SU-DHL-6 (cell line): ENCODE data around the gene SH3RF3.

Experiments used
- EZH2phosphoT487 ChIP-seq: fragments of 200-600 bp; sonication (generic), shearing (Covaris generic); conservative IDR thresholded peaks from 2 replicates; pipeline ENCODE4 v1.6.1; 2018; ENCODE audit warnings: mild to moderate bottlenecking, antibody characterized with exemption, low read length, moderate library complexity, mixed read lengths
- TF ChIP-seq, protein P1 (sequence below): fragments of 200-600 bp; sonication (generic); IDR thresholded peaks from one replicate; pipeline ENCODE4 v1.5.1; 2017; ENCODE audit warnings: antibody characterized with exemption, mild to moderate bottlenecking, low read length, moderate library complexity; ENCODE audit not compliant: insufficient read depth, poor library complexity, severe bottlenecking

DNA sequence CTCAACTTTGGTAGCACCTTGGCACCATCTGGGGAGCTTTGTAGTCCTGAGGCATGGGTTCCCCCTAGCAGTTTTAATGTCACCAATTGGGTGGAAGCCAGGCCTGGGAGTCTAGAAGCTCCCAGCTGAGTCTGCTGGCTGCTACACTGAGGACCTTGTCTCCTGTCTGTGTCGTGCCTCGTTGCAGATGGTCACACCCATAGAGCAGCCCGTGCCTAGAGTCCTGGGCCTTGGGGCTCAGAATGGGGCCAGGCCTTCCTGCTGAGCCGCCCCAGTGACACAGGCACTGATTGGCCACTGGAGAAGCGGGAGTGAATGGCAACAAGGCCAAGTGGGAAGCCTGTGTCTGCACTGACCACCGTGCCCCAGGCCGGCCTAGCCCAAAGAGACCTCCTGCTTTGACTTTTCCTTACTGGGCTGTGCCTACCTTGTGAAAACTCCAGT lies 113.2 kb downstream of the SH3RF3 start:
- TF ChIP-seq, protein P1, sequence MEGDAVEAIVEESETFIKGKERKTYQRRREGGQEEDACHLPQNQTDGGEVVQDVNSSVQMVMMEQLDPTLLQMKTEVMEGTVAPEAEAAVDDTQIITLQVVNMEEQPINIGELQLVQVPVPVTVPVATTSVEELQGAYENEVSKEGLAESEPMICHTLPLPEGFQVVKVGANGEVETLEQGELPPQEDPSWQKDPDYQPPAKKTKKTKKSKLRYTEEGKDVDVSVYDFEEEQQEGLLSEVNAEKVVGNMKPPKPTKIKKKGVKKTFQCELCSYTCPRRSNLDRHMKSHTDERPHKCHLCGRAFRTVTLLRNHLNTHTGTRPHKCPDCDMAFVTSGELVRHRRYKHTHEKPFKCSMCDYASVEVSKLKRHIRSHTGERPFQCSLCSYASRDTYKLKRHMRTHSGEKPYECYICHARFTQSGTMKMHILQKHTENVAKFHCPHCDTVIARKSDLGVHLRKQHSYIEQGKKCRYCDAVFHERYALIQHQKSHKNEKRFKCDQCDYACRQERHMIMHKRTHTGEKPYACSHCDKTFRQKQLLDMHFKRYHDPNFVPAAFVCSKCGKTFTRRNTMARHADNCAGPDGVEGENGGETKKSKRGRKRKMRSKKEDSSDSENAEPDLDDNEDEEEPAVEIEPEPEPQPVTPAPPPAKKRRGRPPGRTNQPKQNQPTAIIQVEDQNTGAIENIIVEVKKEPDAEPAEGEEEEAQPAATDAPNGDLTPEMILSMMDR, result no peak
- TF ChIP-seq EZH2phosphoT487, result no peak
